A549 (cell line): ENCODE data around the gene CD300LF.

Source experiments
- CEBPB ChIP-seq, 2 experiments: fragments of >200 bp in 1 of 2; sonication (Bioruptor Twin) in 1 of 2; formaldehyde crosslinking in 1 of 2; IDR thresholded peaks; 2 replicates each; pipeline ENCODE4 v1.6.1; 2012 to 2016
- EP300 ChIP-seq, 2 experiments: fragments of >200 bp; sonication (Bioruptor Twin); formaldehyde crosslinking; IDR thresholded peaks; 2 replicates in 1 of 2; 3 replicates in 1 of 2; pipeline ENCODE4 v1.6.1; 2016 to 2017
- GATA3 ChIP-seq: IDR thresholded peaks from 2 replicates; pipeline ENCODE4 v1.6.1; 2012; ENCODE audit warnings: borderline replicate concordance
- MYC ChIP-seq: IDR thresholded peaks from 2 replicates; pipeline ENCODE4 v1.6.1; 2012; ENCODE audit warnings: mild to moderate bottlenecking, inconsistent platforms, low read length, improper control_type of control experiment, borderline replicate concordance
- NPAS2 ChIP-seq: fragments of 250-450 bp; sonication (Bioruptor Pico); IDR thresholded peaks from 2 replicates; pipeline ENCODE4 v1.8.0; 2022; ENCODE audit warnings: mild to moderate bottlenecking, moderate library complexity, borderline replicate concordance
- POLR2A ChIP-seq: IDR thresholded peaks from 2 replicates; pipeline ENCODE4 v1.6.1; 2012; ENCODE audit warnings: mild to moderate bottlenecking, low read length
- RAD21 ChIP-seq, 2 experiments: fragments of >200 bp in 1 of 2; sonication (Bioruptor Twin) in 1 of 2; formaldehyde crosslinking in 1 of 2; IDR thresholded peaks in 1 of 2; conservative IDR thresholded peaks in 1 of 2; 2 replicates in 1 of 2; 3 replicates in 1 of 2; pipeline ENCODE4 v1.6.1; 2012 to 2018; ENCODE audit warnings: inconsistent platforms in 1 of 2
- RCOR1 ChIP-seq: fragments of 150-350 bp; IDR thresholded peaks from 2 replicates; pipeline ENCODE4 v1.6.1; 2014; ENCODE audit warnings: antibody characterized with exemption, low read length, low read depth
- RNF2 ChIP-seq: fragments of 200-600 bp; sonication (generic); IDR thresholded peaks from 2 replicates; pipeline ENCODE4 v1.6.1; 2016; ENCODE audit warnings: low read depth, mild to moderate bottlenecking, antibody characterized with exemption, moderate library complexity, borderline replicate concordance
- TF ChIP-seq, protein P1 (sequence below): fragments of 200-600 bp; sonication (generic); IDR thresholded peaks from 2 replicates; pipeline ENCODE4 v1.6.1; 2016; ENCODE audit warnings: antibody characterized with exemption, mild to moderate bottlenecking, moderate library complexity
- TF ChIP-seq, protein P2 (sequence below): fragments of >200 bp; sonication (Bioruptor Twin); formaldehyde crosslinking; IDR thresholded peaks from 3 replicates; pipeline ENCODE4 v1.5.1; 2016
- TF ChIP-seq, protein P3 (sequence below): fragments of 450-650 bp; IDR thresholded peaks from 2 replicates; pipeline ENCODE4 v1.6.1; 2014; ENCODE audit warnings: antibody characterized with exemption

DNA sequence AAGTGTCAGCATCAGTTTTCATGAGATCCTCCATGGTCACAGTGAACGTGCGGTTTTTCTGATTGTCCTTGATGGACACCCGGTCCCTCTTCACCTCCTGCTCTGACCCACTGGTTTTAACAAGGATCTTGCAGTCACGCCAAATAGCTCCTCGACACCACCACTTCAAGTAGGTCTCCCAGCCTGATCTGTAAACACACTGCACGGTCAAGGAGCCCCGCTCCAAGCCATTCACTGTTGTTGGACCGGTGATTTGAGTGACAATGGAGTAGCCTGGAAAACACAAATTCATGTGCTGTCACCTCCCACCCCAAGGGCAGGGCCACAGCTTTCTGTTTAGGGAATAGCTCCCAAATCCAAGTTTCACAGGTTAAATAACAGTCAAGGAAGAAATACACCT, 8.2 kb downstream of the CD300LF start:
- TF ChIP-seq, protein P1, sequence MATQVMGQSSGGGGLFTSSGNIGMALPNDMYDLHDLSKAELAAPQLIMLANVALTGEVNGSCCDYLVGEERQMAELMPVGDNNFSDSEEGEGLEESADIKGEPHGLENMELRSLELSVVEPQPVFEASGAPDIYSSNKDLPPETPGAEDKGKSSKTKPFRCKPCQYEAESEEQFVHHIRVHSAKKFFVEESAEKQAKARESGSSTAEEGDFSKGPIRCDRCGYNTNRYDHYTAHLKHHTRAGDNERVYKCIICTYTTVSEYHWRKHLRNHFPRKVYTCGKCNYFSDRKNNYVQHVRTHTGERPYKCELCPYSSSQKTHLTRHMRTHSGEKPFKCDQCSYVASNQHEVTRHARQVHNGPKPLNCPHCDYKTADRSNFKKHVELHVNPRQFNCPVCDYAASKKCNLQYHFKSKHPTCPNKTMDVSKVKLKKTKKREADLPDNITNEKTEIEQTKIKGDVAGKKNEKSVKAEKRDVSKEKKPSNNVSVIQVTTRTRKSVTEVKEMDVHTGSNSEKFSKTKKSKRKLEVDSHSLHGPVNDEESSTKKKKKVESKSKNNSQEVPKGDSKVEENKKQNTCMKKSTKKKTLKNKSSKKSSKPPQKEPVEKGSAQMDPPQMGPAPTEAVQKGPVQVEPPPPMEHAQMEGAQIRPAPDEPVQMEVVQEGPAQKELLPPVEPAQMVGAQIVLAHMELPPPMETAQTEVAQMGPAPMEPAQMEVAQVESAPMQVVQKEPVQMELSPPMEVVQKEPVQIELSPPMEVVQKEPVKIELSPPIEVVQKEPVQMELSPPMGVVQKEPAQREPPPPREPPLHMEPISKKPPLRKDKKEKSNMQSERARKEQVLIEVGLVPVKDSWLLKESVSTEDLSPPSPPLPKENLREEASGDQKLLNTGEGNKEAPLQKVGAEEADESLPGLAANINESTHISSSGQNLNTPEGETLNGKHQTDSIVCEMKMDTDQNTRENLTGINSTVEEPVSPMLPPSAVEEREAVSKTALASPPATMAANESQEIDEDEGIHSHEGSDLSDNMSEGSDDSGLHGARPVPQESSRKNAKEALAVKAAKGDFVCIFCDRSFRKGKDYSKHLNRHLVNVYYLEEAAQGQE, result no peak
- TF ChIP-seq POLR2A, result no peak
- TF ChIP-seq, protein P2, sequence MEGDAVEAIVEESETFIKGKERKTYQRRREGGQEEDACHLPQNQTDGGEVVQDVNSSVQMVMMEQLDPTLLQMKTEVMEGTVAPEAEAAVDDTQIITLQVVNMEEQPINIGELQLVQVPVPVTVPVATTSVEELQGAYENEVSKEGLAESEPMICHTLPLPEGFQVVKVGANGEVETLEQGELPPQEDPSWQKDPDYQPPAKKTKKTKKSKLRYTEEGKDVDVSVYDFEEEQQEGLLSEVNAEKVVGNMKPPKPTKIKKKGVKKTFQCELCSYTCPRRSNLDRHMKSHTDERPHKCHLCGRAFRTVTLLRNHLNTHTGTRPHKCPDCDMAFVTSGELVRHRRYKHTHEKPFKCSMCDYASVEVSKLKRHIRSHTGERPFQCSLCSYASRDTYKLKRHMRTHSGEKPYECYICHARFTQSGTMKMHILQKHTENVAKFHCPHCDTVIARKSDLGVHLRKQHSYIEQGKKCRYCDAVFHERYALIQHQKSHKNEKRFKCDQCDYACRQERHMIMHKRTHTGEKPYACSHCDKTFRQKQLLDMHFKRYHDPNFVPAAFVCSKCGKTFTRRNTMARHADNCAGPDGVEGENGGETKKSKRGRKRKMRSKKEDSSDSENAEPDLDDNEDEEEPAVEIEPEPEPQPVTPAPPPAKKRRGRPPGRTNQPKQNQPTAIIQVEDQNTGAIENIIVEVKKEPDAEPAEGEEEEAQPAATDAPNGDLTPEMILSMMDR, result no peak
- TF ChIP-seq EP300 (IDR thresholded peaks at IDR 0.05), result no peak
- no peak for TF ChIP-seq CEBPB (IDR thresholded peaks at IDR 0.05)
- TF ChIP-seq GATA3, result no peak
- no peak for TF ChIP-seq RCOR1
- TF ChIP-seq NPAS2, result no peak
- TF ChIP-seq MYC, result no peak
- TF ChIP-seq, protein P3, sequence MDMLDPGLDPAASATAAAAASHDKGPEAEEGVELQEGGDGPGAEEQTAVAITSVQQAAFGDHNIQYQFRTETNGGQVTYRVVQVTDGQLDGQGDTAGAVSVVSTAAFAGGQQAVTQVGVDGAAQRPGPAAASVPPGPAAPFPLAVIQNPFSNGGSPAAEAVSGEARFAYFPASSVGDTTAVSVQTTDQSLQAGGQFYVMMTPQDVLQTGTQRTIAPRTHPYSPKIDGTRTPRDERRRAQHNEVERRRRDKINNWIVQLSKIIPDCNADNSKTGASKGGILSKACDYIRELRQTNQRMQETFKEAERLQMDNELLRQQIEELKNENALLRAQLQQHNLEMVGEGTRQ, result no peak
- TF ChIP-seq RAD21 (conservative IDR thresholded peaks at IDR 0.05 in 1 of 2, IDR thresholded peaks at IDR 0.05 in 1 of 2), result no peak
- no peak for TF ChIP-seq RNF2
